Astrocyte (in vitro differentiated cells and primary cell): Measurements from ENCODE around the gene CMTM8. TPM values are rescaled to one million over a fixed set of nuclear protein-coding genes. Genes with fewer than 3 reads are reported as not detected.

Experiments used
- DNase-seq: peaks from one replicate; pipeline ENCODE4 v3.0.0-alpha.2; 2010; ENCODE audit warnings: low read depth
- FAIRE-seq: peaks from 2 replicates; lab custom pipeline; 2011; peaks lifted over from hg19 to GRCh38; lab: Jason Lieb, UNC
- H2AFZ ChIP-seq: 2 replicates; pipeline ENCODE4 v1.6.0; 2012; ENCODE audit warnings: low read depth, low read length, inconsistent platforms
- H3K27ac ChIP-seq: 2 replicates; pipeline ENCODE4 v1.5.1; 2011; ENCODE audit warnings: low read depth, low read length, inconsistent platforms
- H3K27me3 ChIP-seq: 2 replicates; pipeline ENCODE4 v1.6.0; 2011; ENCODE audit warnings: low read length, inconsistent platforms; ENCODE audit not compliant: insufficient read depth
- H3K36me3 ChIP-seq: 2 replicates; pipeline ENCODE4 v1.5.1; 2011; ENCODE audit warnings: low read length, inconsistent platforms; ENCODE audit not compliant: insufficient read depth
- H3K4me1 ChIP-seq: 2 replicates; pipeline ENCODE4 v1.5.1; 2011; ENCODE audit warnings: low read length, inconsistent platforms; ENCODE audit not compliant: insufficient read depth
- H3K4me2 ChIP-seq: 2 replicates; pipeline ENCODE4 v1.6.0; 2012; ENCODE audit warnings: low read length, inconsistent platforms
- H3K4me3 ChIP-seq: 2 replicates; pipeline ENCODE4 v1.5.1; 2011; ENCODE audit warnings: low read depth, mild to moderate bottlenecking, low read length, inconsistent platforms; ENCODE audit not compliant: insufficient read depth
- H3K79me2 ChIP-seq: 2 replicates; pipeline ENCODE4 v1.6.0; 2012; ENCODE audit warnings: mild to moderate bottlenecking, low read length, inconsistent platforms; ENCODE audit not compliant: insufficient read depth
- H3K9ac ChIP-seq: 2 replicates; pipeline ENCODE4 v1.6.0; 2012; ENCODE audit warnings: mild to moderate bottlenecking, low read length, inconsistent platforms
- H3K9me3 ChIP-seq: 2 replicates; pipeline ENCODE4 v1.5.1; 2012; ENCODE audit warnings: low read depth, mild to moderate bottlenecking, low read length, inconsistent platforms; ENCODE audit not compliant: insufficient read depth
- H4K20me1 ChIP-seq: 2 replicates; pipeline ENCODE4 v1.6.0; 2012; ENCODE audit warnings: low read length, inconsistent platforms; ENCODE audit not compliant: insufficient read depth
- H3K27ac Mint-ChIP-seq: one replicate; pipeline ENCODE4 v1.8.0; 2021; ENCODE audit warnings: mild to moderate bottlenecking, mixed read lengths; ENCODE audit not compliant: unreplicated experiment
- H3K27me3 Mint-ChIP-seq: one replicate; pipeline ENCODE4 v1.8.0; 2021; ENCODE audit warnings: low read depth, mixed read lengths; ENCODE audit not compliant: unreplicated experiment
- H3K36me3 Mint-ChIP-seq: one replicate; pipeline ENCODE4 v1.8.0; 2021; ENCODE audit warnings: low read depth, mixed read lengths; ENCODE audit not compliant: unreplicated experiment
- H3K4me1 Mint-ChIP-seq: one replicate; pipeline ENCODE4 v1.8.0; 2021; ENCODE audit warnings: low read depth, mixed read lengths; ENCODE audit not compliant: unreplicated experiment
- H3K4me3 Mint-ChIP-seq: one replicate; pipeline ENCODE4 v1.8.0; 2021; ENCODE audit warnings: mild to moderate bottlenecking, moderate library complexity, mixed read lengths; ENCODE audit not compliant: unreplicated experiment
- H3K9me3 Mint-ChIP-seq: one replicate; pipeline ENCODE4 v1.8.0; 2021; ENCODE audit warnings: mild to moderate bottlenecking, mixed read lengths; ENCODE audit not compliant: unreplicated experiment
- EZH2 ChIP-seq: IDR thresholded peaks from 2 replicates; pipeline ENCODE4 v1.6.1; 2012; ENCODE audit warnings: mild to moderate bottlenecking, low read length, inconsistent platforms; ENCODE audit not compliant: insufficient read depth
- total RNA-seq: library from RNA; stranded (reverse); gene quantifications from 2 replicates; pipeline ENCODE4 v1.2.1, GENCODE V29; 2021
- TF ChIP-seq, protein P1 (sequence below): IDR thresholded peaks from 2 replicates; pipeline ENCODE4 v1.5.1; 2011; ENCODE audit warnings: low read depth, mild to moderate bottlenecking, inconsistent platforms, low read length, moderate library complexity; ENCODE audit not compliant: insufficient read depth

The CMTM8 gene
- total RNA-seq, 1 donor from 2014 or later, result 1.6 TPM

GRCh38 chr3:32340611-32341365, 102.3 kb downstream of the CMTM8 start:
- H3K27ac ChIP-seq, result no peak overlapping the region
- H3K9me3 ChIP-seq, result no peaks in the 10 kb centered on the region
- no peak overlapping the region for H3K4me2 ChIP-seq
- no peak overlapping the region for H3K4me3 Mint-ChIP-seq
- no peak overlapping the region for H2AFZ ChIP-seq
- H3K9me3 Mint-ChIP-seq, result no peaks in the 10 kb centered on the region
- H4K20me1 ChIP-seq, result no peaks in the 10 kb centered on the region
- H3K27ac Mint-ChIP-seq, result no peak overlapping the region
- H3K79me2 ChIP-seq, result no peaks in the 10 kb centered on the region
- H3K4me1 Mint-ChIP-seq, result no peaks in the 10 kb centered on the region
- H3K4me3 ChIP-seq, result no peak overlapping the region
- H3K4me1 ChIP-seq, result no peaks in the 10 kb centered on the region
- H3K9ac ChIP-seq, result no peak overlapping the region
- FAIRE-seq, result no peak
- H3K36me3 Mint-ChIP-seq, result no peaks in the 10 kb centered on the region
- DNase-seq, result no peak
- TF ChIP-seq EZH2, result no peak
- TF ChIP-seq, protein P1, sequence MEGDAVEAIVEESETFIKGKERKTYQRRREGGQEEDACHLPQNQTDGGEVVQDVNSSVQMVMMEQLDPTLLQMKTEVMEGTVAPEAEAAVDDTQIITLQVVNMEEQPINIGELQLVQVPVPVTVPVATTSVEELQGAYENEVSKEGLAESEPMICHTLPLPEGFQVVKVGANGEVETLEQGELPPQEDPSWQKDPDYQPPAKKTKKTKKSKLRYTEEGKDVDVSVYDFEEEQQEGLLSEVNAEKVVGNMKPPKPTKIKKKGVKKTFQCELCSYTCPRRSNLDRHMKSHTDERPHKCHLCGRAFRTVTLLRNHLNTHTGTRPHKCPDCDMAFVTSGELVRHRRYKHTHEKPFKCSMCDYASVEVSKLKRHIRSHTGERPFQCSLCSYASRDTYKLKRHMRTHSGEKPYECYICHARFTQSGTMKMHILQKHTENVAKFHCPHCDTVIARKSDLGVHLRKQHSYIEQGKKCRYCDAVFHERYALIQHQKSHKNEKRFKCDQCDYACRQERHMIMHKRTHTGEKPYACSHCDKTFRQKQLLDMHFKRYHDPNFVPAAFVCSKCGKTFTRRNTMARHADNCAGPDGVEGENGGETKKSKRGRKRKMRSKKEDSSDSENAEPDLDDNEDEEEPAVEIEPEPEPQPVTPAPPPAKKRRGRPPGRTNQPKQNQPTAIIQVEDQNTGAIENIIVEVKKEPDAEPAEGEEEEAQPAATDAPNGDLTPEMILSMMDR, result no peak
- H3K36me3 ChIP-seq, result no peaks in the 10 kb centered on the region
- H3K27me3 ChIP-seq, result no peaks in the 10 kb centered on the region
- peaks cover 3% of the 10 kb centered on the region for H3K27me3 Mint-ChIP-seq

DNA sequence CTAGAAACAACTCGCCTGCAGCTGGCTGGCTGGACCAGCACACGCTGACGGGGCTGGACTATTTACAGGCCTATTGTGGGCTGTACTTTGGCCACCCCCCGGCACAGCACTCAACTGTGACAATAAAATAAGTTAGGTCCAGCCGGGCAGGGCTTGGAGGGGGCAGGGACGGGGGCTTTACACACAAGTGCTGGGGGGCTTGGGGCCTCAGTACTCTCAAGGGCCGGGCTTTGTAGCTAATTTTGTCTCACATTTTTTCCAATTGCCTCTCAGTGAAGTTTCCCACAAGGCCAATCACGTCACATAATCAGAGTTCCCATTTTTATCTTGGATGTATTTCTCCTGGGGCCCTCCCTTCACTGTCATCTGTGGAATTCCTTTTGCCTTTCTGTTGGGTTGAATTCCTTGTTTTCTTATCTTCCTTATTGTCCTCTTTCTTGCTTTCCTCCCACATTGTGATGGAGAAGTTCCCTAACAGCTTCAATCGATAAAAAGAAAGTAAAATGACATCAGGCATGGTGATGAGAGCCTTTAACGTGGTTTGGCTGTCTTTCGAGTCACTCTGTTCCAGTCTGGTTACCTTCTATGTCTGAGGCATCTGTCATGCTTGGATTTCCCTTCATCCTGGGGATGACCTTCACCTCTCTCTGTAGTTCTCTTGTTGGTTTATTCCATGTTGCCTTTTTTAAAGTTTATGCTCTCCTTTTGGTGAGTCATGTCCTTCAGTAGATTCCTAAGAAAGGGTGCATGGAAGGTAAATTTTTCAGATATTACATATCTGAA, 109.1 kb downstream of the CMTM8 start:
- H3K9ac ChIP-seq, result no peak overlapping the region
- no peaks in the 10 kb centered on the region for H4K20me1 ChIP-seq
- no peak overlapping the region for H3K27ac ChIP-seq
- no peaks in the 10 kb centered on the region for H3K27me3 ChIP-seq
- Mint-ChIP-seq H3K4me1 (peaks cover 6% of the 10 kb centered on the region), H3K4me3 (peak overlapping the region; percentile 43), H3K27me3 (peaks cover 3% of the 10 kb centered on the region), H3K27ac (no peak overlapping the region), H3K9me3 (no peaks in the 10 kb centered on the region), H3K36me3 (no peaks in the 10 kb centered on the region)
- H3K9me3 ChIP-seq, result no peaks in the 10 kb centered on the region
- H3K79me2 ChIP-seq, result no peaks in the 10 kb centered on the region
- DNase-seq (peak; percentile 4), FAIRE-seq (no peak)
- no peaks in the 10 kb centered on the region for H3K36me3 ChIP-seq
- H2AFZ ChIP-seq, result no peak overlapping the region
- TF ChIP-seq EZH2, result no peak
- TF ChIP-seq, protein P1, result no peak
- no peaks in the 10 kb centered on the region for H3K4me1 ChIP-seq
- H3K4me2 ChIP-seq, result peak overlapping the region; percentile 23
- no peak overlapping the region for H3K4me3 ChIP-seq
